HG02938 (cell line): ENCODE results near the gene CALY.
A peak's percentile ranks its signal among the peaks of the same experiment; 100 is the strongest.
"Not testable (repeated sequence)": the region's sequence is repeated elsewhere in the genome, so short reads cannot be mapped to it uniquely, and the experiment has no call there.

Experiments
- ATAC-seq: cut with Tn5 transposase; IDR thresholded peaks from one replicate; pipeline ENCODE4 v1.9.1; 2021; ENCODE audit warnings: mild to moderate bottlenecking, moderate library complexity; ENCODE audit not compliant: unreplicated experiment

Gene CALY, protein sequence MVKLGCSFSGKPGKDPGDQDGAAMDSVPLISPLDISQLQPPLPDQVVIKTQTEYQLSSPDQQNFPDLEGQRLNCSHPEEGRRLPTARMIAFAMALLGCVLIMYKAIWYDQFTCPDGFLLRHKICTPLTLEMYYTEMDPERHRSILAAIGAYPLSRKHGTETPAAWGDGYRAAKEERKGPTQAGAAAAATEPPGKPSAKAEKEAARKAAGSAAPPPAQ

GRCh38 chr10:133336577-133337369 lies at the start of gene CALY:
Gene CALY, minus strand, starts transcription at chr10:133336896. Its CDS starts 7,907 bp downstream, at chr10:133328989.
- no peak for ATAC-seq

- no peak for ATAC-seq
These were observed 48.5 kb upstream of the CALY start for GRCh38 chr10:133385214-133385613.

DNA sequence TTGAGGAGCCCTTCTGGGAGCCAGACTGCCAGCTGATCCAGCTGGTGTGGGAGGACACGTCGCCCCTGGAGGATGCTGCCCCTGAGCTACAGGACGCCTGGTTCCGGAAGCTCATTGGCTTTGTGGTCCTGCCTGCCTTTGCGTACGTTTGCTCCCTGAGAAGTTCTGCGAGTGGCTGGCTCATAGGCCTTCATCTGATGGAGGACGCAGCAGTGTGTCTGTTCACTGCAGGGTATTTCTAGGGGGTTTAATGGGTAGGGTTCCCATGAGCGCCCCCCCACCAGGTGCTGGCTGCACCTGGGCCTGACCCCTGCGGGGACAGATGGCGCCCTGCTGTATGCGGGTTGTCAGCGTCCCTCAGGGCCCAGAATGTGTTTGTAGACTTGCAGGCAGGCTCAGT lies 47.4 kb upstream of the CALY start:
- ATAC-seq, result no peak

- ATAC-seq, result no peak
These were observed 46.9 kb upstream of the CALY start for GRCh38 chr10:133383551-133383950.

DNA sequence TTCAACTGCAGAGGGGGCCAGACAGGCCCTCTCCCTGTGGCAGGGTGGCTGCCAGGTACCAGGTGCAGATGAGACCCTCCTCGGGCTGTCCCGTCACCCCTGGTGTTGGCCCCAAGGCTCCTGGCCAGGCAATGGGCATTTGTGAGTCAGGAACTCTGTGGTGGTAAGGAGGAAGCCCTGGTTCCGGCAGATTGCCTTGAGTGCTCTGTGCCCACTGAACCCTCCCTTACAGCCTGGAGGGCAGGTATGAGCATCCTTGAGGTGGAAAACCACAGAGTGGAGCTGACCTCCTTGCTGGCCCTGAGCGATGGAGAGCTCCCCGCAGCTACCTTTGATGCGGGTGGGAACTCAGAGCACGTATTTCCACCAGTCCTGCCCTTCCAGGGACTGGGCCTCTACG lies 44.3 kb upstream of the CALY start:
- ATAC-seq, result no peak

- no peak for ATAC-seq
These were observed 43.3 kb upstream of the CALY start for GRCh38 chr10:133379801-133380666.

DNA sequence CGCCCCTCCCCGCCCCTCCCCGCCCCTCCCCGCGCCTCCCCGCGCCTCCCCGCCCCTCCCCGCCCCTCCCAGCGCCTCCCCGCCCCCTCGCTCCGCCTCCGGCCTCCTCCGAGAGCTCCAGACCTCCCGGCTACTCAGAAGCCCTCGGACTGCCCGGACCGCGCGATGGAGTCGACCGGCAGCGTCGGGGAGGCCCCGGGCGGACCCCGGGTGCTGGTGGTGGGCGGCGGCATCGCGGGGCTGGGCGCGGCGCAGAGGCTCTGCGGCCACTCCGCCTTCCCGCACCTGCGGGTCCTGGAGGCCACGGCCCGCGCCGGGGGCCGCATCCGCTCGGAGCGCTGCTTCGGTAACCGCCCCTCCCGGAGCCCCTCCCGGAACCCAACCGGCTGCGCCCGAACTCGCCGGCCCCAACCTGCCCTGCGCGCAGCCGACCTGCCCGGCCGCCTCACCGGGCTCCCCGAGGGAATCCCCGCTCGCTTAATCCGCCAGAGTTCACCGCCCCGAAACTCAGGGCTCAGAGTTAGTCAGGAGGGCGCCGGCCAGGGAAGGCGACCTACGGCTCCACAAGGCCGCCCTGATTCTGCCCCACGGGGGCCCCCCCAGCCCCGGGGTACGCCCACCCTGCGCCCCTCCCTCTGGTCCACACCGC lies 42.6 kb upstream of the CALY start, which contains the start of gene PAOX:
TSS of gene PAOX (plus strand) at position 111 of the 649 bp plus-strand sequence. CDS start at position 166, 55 bp downstream.
- peak; percentile 56 for ATAC-seq

DNA sequence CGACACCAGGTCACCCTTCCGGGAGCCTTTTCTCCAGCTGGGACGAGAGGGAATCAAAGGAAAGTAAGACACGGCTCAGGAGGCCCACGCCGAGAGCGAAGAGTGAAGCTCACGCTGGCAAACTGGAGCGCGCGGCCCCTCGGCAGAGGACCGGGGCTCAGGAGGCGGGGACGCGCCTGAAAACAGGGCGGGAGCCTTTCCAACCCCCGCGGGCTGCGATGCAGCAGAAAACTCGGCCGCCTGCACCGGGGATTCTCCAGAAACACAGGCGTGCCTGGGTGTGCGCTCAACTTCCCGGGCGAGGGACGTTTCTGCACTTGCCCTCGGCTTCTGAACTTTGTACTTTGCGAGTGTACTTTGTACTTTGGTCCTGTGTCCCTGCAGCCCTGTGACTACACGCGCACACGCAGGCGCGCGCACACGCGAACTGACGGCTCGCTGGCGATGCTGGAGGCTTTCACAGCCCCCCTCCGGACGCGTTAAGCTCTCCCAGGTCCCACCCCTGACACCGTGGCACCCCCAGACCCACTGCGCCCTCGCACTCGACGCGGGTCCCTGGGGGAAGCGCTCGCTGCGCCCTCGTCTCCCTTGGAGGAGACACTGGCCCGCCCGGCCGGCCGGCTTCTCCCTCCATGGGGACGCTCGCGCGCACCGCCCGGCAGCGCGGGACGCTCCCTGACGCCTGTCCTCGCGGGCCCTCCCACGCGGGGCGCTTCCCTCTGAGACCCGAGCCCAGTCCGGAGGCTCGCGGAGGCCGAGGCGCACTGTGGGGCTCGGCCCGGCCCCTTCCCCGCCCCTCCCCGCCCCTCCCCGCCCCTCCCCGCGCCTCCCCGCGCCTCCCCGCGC lies 41.8 kb upstream of the CALY start:
- ATAC-seq, result peak; percentile 38

DNA sequence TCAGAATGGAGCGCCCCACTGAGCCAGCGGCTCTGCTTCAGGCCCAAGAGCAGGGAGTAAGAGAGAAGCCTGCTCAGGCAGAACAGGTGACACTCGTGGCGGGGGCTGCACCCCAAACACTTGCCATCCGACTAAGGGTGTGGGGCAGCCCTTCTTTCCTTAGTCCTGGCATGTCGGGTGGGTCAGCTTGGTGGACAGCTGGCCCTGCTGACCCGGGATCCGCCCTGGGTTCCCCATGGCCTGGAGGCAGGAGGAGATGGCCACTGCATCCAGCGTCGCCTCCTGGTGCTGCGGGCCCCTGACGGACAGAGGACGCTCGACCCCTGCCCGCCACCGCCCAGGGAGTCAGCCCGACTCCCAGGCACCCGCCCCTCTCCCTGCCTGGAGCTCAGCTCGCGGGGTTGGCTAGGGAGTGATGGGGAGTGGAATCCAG lies 41.1 kb upstream of the CALY start:
- ATAC-seq, result no peak

GRCh38 chr10:133377025-133377817 lies 40.5 kb upstream of the CALY start:
- ATAC-seq, result no peak

- not testable (repeated sequence) for ATAC-seq
These were observed 39.5 kb upstream of the CALY start for GRCh38 chr10:133376183-133376582.

DNA sequence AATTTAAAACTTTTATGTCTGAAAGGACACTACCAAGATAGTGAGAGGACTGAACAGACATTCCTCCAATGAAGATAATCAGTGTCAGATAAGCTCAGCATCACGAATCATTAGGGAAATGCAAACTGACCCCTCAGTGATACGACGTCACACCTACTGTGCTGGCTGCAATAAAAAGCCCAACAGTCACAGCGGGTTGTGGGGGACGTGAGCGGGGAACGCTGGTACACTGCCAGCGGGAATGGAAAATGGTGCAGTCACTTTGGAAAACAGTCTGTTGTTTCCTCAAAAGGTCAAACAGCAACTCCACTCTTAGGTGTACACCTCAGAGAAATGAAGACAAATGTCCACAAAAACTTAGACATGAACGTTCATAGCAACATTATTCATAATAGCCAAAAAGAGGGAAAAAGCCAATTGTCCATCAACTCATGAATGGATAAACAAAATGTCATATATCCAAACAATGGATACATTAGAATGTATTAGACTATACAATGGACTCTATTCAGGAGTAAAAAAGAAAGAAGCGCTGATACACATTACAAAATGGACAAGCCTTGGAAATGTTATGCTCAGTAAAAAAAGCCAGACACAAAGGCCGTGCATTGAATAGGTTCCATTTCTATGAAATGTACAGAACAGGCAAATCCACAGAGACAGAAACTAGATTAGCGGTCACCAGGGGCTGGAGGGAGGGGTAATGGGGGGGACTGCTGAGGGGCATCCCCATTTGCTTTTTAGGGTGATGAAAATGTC lies 38.8 kb upstream of the CALY start:
- ATAC-seq, result no peak

GRCh38 chr10:133373174-133374090 lies 36.7 kb upstream of the CALY start, which contains the start of gene ECHS1:
Gene ECHS1, minus strand, starts transcription at chr10:133373354. Its CDS starts 21 bp downstream, at chr10:133373333.
- peak; percentile 84 for ATAC-seq

DNA sequence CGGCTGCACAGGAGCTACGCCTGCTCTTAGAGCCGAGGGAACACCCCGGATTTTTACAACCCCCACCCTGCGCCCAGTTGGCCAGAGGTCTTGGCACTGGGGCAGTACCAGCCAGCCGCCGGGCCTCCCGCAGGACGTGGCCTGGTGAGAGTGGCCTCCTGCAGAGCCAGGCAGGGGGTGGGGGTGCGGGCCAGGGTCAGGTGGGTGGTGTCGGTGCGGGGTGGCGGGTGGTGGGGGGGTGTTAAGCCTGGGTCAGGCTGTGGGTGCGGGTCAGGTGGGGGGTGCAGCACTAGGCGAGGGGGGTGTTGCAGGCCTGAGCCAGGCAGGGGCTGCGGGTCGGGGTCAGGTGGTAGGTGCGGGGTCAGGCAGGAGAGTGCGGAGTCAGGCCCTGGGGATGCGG lies 35.8 kb upstream of the CALY start:
- ATAC-seq, result no peak

DNA sequence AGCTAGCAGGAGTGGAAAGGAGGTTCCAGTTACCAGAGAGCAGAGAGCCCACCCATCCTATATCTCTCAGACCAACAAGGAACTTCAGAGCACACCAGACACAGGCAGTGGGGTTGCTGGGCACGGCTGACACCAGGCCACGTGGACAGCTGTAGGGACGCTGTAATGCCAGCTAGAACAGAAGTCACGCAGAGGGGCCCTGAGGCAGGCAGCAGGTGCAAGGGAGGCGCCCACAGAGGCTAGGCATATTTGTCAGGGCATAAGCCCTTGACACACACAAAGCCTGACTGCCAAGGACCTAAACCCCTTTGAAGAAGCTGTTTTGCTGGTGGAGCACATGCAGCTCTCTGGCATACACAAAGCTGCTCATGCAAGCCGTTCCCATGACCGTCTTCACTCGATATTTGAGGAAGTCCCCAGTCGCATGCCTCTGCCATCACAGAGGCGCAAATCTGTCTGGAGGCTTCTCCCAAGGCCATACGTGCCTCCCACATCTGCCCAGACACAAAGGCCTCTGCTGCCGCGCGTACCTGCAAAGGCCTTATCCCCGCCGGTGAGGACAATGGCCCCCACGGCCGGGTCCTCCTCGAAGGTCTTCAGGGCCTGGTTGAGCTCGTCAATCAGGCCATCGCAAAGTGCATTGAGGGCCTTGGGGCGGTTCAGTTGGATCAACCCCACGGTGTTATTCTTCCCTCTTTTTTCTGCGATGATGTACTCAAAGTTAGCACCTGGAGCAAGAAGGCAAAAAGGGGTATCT lies 33.5 kb upstream of the CALY start:
- ATAC-seq, result no peak

GRCh38 chr10:133368153-133368552 lies 31.5 kb upstream of the CALY start:
- ATAC-seq, result no peak
